ENCODE measurements around the gene TNIP1.

Gene TNIP1

DNA sequence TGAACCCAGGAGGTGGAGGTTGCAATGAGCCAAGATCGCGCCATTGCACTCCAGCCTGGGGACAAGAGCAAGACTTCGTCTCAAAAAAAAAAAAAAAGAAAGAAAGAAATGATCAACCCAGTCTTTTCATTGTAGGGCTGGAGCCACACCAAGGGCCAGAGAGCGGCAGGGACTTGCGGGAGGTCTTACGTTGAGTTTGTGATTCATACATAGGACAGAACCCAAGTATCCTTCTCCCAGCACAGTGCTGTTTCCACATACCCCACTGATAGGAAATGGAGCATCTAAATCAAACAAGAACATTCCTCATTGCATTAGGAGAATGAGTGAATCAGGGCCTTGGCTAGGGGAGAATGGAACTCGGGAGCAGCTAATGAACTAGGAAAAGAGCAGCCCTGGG, 3.5 kb upstream of the TNIP1 start:
- DNase-seq (ENCODE audit: low read depth in 1 of 2, low spot score in 1 of 2): no peak

DNA sequence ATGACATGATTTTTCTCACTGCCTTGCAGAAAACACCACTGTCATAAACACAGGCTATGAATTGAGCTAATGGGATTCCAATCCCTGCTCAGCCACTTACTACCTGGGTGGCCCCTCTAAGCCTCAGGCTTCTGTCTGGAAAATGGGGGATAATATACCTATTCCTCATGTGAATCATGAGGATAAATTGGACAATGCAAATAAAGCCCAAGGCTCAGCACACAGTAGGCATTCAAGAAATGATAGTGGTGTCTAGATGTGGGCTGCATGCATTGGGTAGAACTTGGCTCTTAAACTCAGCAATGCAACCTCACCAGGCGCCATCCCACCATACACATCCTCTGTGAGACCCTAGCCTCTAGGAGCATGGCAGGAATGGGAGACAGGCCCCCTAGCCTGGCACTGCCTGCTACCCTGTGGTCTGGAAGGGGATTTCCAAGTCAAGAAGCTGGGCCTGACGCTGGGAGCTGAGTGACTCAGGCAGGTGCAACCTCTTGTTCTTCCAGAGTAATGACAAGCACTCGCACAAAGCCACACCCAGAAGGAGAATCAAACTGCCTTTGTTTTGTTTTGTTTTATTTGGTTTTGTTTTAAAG, 2.3 kb upstream of the TNIP1 start:
- DNase-seq (ENCODE audit: low read depth in 1 of 2, low spot score in 1 of 2): peak; percentile 44 to 50

- no peak for DNase-seq (ENCODE audit: low read depth in 1 of 2, low spot score in 1 of 2)
Observed at GRCh38 chr5:151082282-151082902, 1.6 kb upstream of the TNIP1 start.

- no peak for DNase-seq (ENCODE audit: low read depth in 1 of 2, low spot score in 1 of 2)
Observed at GRCh38 chr5:151081431-151082281, 822 bp upstream of the TNIP1 start.

- no peak for DNase-seq (ENCODE audit: low read depth in 1 of 2, low spot score in 1 of 2)
Observed at GRCh38 chr5:151079838-151080612, 809 bp downstream of the TNIP1 start.

DNA sequence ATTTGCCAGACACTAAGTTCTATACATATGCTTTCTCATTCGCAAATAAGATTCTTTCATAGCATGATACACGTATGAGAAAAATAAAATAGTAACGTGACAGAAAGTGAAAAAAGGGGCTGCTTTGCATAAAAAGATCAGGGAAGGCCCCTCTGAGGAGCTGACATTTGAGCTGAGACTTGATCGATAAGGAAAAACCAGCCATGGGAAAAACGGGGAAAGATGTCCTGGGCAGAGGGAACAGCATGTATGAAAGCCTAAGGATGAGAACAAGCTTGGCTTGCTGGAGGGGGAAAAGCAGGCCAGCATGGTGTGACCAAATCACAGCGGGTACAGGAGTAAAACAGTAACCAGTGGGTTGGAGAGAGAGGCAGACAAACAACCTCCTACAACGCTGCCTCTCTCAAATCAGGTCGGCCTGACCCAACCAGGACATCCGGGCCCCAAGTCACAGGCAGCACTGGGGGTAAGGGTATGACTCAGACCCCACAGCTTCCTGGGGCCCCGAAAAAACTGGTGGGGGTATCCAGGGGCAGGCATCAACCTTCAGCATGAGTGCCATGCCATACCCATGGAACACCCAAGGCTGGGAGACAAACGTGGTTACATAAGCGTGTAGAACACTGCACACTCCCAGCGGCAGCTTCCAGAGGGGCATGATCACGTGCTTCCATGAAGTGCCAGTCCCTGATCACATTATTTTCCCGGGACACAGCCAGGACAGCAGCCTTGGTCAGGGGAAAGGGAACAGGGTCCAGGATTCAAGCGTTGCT, 2.2 kb downstream of the TNIP1 start:
- DNase-seq (ENCODE audit: low read depth in 1 of 2, low spot score in 1 of 2): peak; percentile 34 to 50

GRCh38 chr5:151077967-151078366, 2.9 kb downstream of the TNIP1 start:
- no peak for DNase-seq (ENCODE audit: low read depth in 1 of 2, low spot score in 1 of 2)

DNA sequence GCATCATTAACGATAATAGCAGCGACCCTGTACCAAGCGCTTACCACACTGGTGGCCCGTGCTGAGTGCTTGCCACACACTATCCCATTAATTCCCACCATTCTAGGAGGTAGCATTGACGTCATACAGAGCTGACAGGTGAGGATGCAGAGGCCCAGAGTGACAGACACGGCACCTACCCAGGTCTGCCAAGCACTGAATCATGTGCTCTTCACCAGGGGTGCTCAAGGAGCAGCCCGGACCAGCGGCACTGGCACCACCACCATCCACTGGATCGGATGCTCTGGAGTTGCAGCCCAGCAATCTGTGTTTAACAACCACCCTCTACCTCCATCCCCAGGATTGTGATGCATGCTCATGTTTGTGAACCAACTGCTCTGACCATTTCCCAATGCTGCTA, 3.4 kb downstream of the TNIP1 start:
- DNase-seq (ENCODE audit: low read depth in 1 of 2, low spot score in 1 of 2): no peak

DNA sequence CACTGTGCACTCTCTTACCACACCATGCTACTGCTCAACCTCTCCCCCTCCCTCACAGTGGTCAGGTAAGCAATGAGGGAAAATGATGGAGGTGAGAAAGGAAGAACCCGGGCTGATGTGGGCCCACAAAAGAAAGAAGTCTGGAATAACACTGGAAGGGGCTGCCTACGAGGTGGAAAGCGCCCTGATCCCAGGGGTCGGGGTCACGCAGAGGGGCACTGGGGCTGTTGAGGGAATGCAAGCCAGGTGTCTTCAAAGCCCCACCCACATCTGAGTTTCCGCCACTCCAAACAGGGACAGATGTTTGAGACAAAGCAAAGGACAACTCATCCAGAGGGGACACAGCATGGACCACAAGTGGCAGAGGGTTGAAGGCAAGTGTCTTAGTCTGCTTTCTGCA, 4.2 kb downstream of the TNIP1 start:
- no peak for DNase-seq (ENCODE audit: low read depth in 1 of 2, low spot score in 1 of 2)

GRCh38 chr5:151075698-151076331, 5.0 kb downstream of the TNIP1 start:
- DNase-seq (ENCODE audit: low read depth in 1 of 2, low spot score in 1 of 2): no peak

DNA sequence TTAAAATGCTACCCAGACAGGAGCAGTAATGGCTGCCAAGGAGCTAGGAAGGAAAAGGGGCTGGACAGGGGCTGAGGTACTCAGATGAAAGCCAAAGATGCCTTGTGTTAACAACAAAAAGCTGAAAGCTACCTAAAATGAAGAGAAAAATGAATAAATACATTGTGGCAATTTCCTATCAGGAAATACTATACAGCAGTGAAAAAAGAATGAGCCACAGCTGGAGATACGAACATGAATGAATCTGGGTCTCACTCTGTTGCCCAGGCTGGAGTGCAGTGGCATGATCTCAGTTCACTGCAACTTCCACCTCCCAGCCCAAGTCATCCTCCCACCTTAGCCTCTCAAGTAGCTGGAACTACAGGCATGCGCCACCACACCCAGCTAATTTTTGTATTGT, 6.3 kb downstream of the TNIP1 start:
- no peak for DNase-seq (ENCODE audit: low read depth in 1 of 2, low spot score in 1 of 2)

GRCh38 chr5:151073280-151073679, 7.6 kb downstream of the TNIP1 start:
- DNase-seq (ENCODE audit: low read depth in 1 of 2, low spot score in 1 of 2): no peak

- no peak for DNase-seq (ENCODE audit: low read depth in 1 of 2, low spot score in 1 of 2)
Observed at GRCh38 chr5:151072630-151073025, 8.2 kb downstream of the TNIP1 start.

DNA sequence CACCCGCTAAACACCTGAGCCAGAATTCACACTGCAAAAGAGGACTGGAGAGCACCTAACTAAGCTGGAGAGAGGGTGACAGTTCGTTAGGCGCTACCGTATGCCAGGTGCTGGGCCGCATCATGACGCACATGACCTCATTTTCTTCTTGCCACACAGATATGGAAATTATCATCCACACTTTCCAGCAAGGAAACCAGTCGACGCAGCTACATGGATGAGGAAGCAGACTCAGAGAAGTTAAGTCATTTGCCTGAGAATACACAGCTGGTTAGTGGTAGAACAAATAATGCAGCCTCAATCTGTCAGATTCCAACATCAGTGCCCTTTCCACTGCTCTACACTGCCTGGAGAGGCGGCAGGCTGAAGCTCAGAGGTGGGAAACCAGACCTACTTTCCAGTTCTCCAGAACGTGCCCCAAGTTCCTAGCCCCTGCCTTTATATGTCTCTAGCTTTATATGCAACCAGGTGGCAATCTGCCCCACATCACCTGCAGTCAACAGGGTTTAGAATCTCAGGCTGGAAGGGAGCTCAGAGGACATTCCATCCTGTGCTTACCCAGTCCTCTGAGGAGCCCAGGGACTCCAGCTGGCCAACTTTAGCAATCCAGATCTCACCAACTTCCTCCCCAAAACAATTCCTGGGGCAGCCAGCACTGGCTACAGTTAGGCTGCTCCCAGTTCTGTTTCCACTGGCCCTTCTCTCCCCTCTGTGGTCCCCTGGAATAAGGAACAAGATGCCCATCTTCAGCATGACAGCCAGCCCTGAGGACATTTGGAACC, 8.8 kb downstream of the TNIP1 start:
- no peak for DNase-seq (ENCODE audit: low read depth in 1 of 2, low spot score in 1 of 2)

GRCh38 chr5:151071021-151071420, 9.8 kb downstream of the TNIP1 start:
- DNase-seq (ENCODE audit: low read depth in 1 of 2, low spot score in 1 of 2): no peak

DNA sequence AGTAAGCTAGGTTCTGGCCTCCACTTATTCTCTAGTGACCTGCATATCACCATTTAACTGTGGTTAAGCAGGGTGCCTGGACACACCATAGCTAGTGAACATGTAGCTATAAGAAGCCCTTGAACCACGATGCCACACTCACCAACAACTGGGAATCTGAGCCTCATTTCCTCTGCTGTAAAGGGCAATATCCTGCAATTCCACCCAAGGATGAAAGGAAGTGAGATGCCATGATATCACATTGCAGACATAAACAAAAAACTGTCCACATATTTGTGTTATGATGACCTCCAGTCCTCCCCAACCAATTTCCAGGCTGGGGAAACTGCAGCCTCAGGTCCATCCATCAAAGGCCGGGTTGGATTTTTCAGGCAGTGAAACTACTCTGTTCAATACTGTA, 10.4 kb downstream of the TNIP1 start:
- DNase-seq (ENCODE audit: low read depth in 1 of 2, low spot score in 1 of 2): no peak

DNA sequence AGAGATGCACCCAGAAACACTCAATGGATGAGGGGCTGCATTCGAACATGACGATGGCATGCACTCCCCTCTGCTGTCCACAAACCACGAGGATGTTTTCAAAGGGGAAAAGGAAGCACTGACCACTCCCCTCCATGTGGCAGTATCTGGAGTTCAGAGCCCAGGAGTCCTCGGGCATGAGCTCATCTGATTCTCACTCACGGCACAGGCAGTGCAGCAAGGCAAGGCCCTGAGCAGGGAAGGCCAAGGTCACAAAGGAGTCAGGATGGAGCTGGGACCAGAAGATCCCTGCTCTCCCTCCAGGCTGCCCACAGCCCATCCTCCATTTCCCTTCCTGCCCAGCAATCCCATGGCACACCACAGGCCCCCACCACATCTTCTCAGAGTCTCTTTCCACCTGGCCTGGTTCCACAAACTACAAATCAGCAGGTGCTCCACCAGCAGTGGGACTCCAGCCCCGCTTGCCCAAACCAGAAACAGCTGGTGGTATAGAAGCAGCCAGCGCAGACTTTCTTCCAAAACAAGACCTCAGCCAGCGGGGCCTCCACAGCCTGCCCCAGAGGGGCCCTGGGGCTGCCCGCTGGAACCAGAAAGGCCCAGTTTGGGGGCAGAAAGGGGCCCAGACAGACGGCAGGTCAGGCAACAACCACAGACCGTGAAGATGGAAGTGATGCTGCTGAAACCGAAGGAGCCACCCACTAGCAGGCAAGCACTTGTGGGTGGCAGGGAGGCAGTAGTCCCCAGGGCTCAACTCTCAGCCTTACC, 12.2 kb downstream of the TNIP1 start:
- no peak for DNase-seq (ENCODE audit: low read depth in 1 of 2, low spot score in 1 of 2)

GRCh38 chr5:151067632-151068432, 13.0 kb downstream of the TNIP1 start:
- no peak for DNase-seq (ENCODE audit: low read depth in 1 of 2, low spot score in 1 of 2)
